Umbilical cord (tissue), 2 donors: ENCODE data around the gene CCNK. TPM values are rescaled to one million over a fixed set of nuclear protein-coding genes. Genes with fewer than 3 reads are reported as not detected.

ENCODE experiments used
- DNase-seq: peaks from one replicate; pipeline ENCODE4 v3.0.0-alpha.2; 2015; ENCODE audit warnings: low spot score
- total RNA-seq: library from RNA; depleted of rRNA; stranded (reverse); fragments of >200 nt; gene quantifications from one replicate; pipeline ENCODE4 v1.2.3, GENCODE V29; 2014; ENCODE audit warnings: low replicate concordance; ENCODE audit not compliant: insufficient read depth

Gene CCNK
- total RNA-seq, 1 donor from 2014 or later: 33.0 TPM

DNA sequence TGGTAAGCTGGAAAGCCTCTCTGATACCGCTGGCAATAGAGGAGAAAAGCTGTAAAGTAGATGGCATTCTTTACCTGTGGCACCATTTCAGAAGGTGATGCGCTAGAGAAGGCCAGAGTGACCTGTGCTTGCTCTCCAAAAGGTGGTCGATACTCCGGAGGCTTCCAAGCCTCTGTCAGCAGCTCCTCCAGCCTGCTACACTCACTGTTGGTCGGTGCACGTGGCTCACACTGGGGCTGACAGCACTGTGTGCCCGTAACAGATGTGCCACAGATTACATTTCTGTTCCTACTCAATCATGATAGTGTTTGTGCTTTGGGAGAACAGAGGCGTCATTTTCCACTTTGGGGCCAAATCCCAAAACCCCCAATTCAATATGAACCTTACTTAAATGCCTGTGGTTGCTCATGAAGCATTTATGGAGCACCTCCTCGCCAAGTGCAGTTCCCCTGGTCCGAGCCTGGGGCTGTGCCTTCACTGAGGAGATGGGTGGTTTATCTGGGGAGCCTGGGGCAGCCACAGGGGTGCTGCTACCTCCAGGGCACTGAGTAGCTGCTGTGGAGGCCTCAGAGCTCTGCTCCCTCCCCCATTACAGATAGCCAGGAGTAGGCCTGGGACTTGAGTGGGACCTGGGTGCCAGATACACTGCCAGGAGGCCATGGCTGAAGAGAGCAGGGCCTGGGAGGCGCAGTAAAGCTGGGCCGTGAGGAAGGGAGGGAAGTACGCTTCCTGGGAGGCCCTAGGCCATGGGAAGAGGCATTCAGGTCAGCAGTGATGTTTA lies 26.8 kb downstream of the CCNK start:
- DNase-seq: no peak

GRCh38 chr14:99508896-99509629 lies 27.9 kb downstream of the CCNK start:
- DNase-seq: no peak

DNA sequence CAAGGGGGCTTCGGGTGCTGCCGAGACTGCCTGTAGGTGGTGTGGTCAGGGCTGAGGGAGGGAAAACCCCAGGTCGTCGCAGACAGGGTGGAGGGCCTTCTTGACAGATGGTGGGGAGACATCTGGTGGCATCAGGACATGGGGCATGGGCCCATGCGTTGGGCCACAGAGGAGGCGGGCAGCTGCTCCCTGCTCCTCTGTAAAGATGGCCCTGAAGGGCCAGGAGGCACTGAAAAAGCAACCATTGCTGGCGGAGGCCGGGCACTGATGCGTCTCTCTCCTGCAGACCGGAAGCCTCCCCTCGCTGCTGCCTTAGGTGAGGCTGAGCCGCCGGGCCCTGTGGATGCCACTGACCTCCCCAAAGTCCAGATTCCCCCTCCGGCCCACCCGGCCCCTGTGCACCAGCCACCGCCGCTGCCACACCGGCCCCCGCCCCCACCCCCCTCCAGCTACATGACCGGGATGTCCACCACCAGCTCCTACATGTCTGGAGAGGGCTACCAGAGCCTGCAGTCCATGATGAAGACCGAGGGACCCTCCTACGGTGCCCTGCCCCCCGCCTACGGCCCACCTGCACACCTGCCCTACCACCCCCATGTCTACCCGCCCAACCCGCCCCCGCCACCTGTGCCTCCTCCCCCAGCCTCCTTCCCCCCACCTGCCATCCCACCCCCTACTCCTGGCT lies 28.8 kb downstream of the CCNK start:
- DNase-seq: no peak

GRCh38 chr14:99510556-99511139 lies 29.4 kb downstream of the CCNK start:
- DNase-seq: no peak

DNA sequence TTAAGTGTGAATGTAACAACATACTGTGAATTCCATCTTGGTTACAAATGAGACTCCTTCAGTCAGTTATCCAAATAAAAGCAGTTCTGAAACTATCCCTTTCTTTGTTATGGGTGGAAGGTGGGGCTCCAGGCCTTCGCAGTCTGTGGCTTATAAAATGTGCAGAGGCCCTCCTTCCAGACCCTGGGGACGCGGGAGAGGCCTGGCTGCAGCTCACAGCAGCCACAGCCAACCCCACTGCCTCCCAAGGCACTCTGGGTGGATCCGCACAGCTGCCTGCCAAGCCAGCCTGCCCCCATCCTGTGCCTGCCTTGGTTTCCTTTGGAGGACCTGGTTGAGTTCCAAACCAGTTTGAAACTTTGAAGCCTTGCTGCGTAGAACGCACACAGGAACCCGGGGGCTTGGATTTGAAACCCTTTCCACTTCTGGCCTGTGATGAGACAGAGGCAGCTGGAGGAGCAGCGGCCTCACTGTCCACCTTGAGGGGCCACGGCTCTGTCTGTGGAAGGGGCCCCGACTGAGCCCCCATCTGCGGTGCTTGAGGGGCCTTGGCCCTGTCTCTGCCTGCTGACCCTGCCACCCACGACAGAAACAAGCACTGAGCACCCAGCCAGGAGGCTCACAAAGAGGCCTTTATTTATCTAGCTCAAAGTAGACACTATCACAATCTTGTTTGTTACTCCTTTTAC lies 30.4 kb downstream of the CCNK start:
- DNase-seq: no peak

GRCh38 chr14:99512110-99512449 lies 30.9 kb downstream of the CCNK start:
- no peak for DNase-seq

- DNase-seq: no peak
These were observed 31.5 kb downstream of the CCNK start for GRCh38 chr14:99512571-99513182.

DNA sequence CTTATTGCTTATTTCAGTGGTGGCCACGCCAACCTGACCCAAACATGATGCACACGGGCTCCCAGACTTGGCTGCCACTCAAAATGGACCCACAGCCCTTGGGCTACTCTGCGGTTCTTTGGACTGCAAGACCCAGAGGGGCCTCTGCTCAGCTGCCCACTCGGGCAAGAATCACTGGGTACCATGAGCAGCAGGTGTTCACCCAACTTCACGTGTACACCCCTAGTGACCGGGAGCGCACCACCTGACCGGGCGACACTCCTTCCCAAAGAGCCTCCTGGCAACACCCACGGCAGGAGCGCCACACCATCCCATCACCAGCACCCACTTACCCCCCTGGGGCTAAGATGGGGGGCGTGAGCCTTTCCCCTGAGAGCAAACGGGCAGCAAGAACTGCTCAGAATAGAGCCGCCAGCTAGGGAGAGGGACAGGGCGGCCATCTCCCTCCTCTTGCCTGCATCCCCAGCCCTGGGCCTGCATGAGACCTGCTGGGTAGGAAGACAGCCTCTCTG lies 32.0 kb downstream of the CCNK start:
- no peak for DNase-seq

GRCh38 chr14:99513946-99514551 lies 32.8 kb downstream of the CCNK start:
- no peak for DNase-seq

- no peak for DNase-seq
These were observed 33.5 kb downstream of the CCNK start for GRCh38 chr14:99514552-99515300.

DNA sequence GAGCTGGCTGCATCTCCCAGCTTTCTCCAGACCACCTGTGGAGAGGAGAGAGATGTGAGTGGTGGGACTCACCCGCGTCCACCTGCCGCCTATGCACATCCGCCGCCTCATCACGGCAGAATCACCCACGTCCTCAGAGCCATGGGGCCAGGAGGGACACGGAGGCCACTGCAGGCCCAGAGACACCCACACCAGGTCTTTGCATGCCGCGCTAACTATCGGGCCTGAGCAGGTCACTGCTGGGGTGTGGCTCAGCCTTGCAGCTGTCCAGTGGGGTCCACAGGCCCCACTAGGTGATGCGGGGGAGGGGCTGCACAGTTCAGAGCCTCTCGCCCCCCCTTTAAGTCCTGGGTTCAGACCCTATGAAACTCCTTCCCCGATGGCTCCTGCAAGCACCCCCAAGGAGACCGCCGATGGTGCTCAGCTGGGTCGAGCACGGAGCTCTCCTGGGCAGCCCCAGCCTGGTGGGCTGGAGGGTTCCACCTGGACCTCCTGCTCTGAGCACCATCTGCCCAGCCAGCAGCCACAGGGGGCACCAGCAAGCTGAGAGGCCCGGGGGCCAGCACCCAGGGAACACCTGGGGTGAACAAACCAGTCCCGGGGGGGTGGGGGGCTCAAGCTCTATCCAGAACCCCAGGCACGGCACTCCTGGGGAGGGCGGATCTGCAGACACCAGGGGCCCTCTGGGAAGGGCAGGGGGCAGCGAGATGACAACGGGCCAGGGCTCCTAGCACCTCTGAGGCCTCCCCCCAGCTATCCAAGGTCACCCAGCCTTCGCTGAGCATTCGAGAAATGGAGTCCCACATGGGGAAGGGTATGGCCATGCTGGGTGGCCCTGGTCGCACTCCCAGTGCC lies 34.3 kb downstream of the CCNK start:
- DNase-seq: no peak

- no peak for DNase-seq
These were observed 35.1 kb downstream of the CCNK start for GRCh38 chr14:99516156-99516870.

DNA sequence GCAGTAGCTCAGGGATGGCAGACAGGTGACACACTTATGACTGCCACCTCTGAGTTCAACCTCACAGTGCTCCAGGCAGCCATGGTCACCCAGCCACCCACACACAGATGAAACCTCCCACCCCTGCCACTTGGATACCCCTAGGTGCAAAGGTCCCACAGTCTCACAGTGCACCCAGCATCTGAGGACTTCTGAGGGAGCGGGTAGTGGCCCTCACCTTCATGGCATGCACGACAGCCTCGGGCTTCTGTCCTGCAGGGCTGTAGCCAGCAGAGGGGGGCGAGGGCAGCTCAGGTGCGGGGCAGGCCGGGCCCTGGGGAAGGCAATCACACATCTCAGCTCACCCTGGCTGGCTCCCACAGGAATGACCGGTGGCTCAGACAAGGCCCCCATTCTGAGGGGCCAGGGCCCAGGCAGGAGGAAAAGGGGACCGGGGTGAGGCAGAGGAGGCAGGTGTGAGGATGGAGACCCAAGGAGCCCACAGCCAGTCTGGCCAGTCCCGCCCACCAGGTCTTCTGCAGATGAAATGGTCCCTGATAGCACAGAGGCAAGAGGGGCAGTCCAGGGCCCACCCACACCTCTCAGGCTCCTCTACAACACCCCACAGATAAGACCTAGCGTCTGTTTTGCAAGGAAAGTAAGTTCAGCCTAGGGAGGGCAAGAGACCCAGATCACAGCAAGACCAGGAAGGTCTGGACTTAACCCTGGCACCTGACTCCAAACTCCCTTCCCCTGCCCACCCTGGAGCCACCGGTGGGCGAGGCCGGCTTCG lies 35.8 kb downstream of the CCNK start:
- no peak for DNase-seq

DNA sequence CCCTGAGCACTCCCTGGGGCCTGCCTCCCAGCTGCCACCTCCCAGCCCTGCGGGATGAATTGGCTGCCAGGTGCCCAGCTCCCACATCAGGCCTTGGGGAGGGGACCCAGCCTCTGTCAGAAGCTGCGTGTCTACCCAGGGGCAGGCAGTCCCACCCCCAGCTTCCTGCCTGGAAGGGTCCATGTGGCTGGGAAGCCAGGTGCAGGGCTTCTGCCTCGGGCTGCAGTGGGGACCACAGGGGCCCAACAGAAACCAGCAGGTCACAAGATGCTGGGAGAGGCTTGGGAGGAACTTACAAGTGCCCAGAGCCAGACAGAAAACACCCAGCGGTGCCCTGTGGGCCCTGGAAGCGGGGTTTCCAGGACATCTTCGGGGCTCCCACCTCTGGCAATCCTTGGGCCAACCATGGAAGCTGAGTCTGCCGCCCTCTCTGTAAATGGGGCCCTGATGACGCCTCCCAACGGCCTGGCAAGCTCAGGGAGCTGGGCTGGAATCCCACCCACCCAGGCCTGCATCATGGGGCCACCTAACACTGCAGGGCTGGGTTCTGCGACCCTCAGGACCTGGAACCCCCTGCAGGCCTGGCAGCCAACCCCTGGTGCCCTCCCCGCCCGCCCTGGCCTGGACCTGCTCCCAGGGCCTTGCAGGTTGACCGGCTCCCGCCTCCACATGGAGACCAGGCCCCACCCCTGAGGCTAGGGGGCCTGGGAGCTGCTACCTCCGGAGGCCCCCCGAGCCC lies 36.6 kb downstream of the CCNK start:
- DNase-seq: no peak

GRCh38 chr14:99518441-99519346 lies 37.5 kb downstream of the CCNK start:
- DNase-seq: no peak
